Keratinocyte (primary cell): ENCODE data around the gene SLC25A30.

Experiments used
- CTCF ChIP-seq, 3 experiments: IDR thresholded peaks in 1 of 3; conservative IDR thresholded peaks in 1 of 3; optimal IDR thresholded peaks in 1 of 3; 2 replicates in 2 of 3; 3 replicates in 1 of 3; pipeline versions ENCODE3 to v1.5.1; 2011; ENCODE audit warnings: low read length in 3 of 3, mild to moderate bottlenecking in 3 of 3, moderate library complexity in 2 of 3, control low read depth in 1 of 3, inconsistent platforms in 1 of 3; ENCODE audit not compliant: insufficient read depth in 2 of 3; ENCODE audit errors: extremely low read depth in 1 of 3
- EZH2 ChIP-seq: IDR thresholded peaks from one replicate; pipeline ENCODE4 v1.6.1; 2012; ENCODE audit warnings: inconsistent platforms, mild to moderate bottlenecking, low read length, moderate library complexity

GRCh38 chr13:45413826-45414307 is 4.3 kb downstream of the SLC25A30 start:
- no peak for TF ChIP-seq CTCF (optimal IDR thresholded peaks at IDR 0.05 in 1 of 3, IDR thresholded peaks at IDR 0.05 in 1 of 3, conservative IDR thresholded peaks at IDR 0.05 in 1 of 3; ENCODE audit: extremely low read depth in 1 of 3, insufficient read depth in 2 of 3, low read length in 3 of 3)
- no peak for TF ChIP-seq EZH2
